OCI-LY7 (cell line): ENCODE results near the gene PRLR. TPM values are rescaled to one million over a fixed set of nuclear protein-coding genes. Genes with fewer than 3 reads are reported as not detected.
"Not testable (repeated sequence)": the region's sequence is repeated elsewhere in the genome, so short reads cannot be mapped to it uniquely, and the experiment has no call there.

Source experiments
- BruUV-seq: library from RNA; stranded (reverse); fragments of 400-500 nt; replicated peaks from 2 replicates; lab custom pipeline; 2021; lab: Mats Ljungman, UMichigan
- CTCF ChIA-PET: fragments of 300-600 bp; sonication (Branson Sonifier 250); formaldehyde crosslinking; loops from one replicate; lab custom pipeline; 2022; ENCODE audit warnings: antibody characterized with exemption; ENCODE audit not compliant: unreplicated experiment; lab: Charles Lee
- POLR2A ChIA-PET: fragments of 300-600 bp; sonication (Branson Sonifier 250); formaldehyde crosslinking; loops from one replicate; lab custom pipeline; 2022; ENCODE audit warnings: antibody characterized with exemption; lab: Charles Lee
- DNase-seq: peaks from one replicate; pipeline ENCODE4 v3.0.0-alpha.2; 2015; ENCODE audit warnings: low spot score
- H2AFZ ChIP-seq: fragments of 200-600 bp; sonication (generic), shearing (Covaris generic); 2 replicates; pipeline ENCODE4 v1.6.1; 2014; ENCODE audit warnings: mild to moderate bottlenecking, antibody characterized with exemption, low read length, moderate library complexity
- H3K27ac ChIP-seq: fragments of 200-600 bp; sonication (generic); 2 replicates; pipeline ENCODE4 v1.5.1; 2014; ENCODE audit warnings: mixed run types, low read depth, mild to moderate bottlenecking, moderate library complexity, low read length, inconsistent platforms; ENCODE audit not compliant: poor library complexity, severe bottlenecking
- H3K36me3 ChIP-seq: fragments of 200-600 bp; sonication (generic); 2 replicates; pipeline ENCODE4 v1.6.1; 2014; ENCODE audit warnings: mild to moderate bottlenecking, antibody characterized with exemption, low read length, moderate library complexity, mixed read lengths; ENCODE audit not compliant: insufficient read depth
- H3K4me1 ChIP-seq: fragments of 200-600 bp; sonication (generic); 2 replicates; pipeline ENCODE4 v1.5.1; 2014; ENCODE audit warnings: mild to moderate bottlenecking, low read length; ENCODE audit not compliant: insufficient read depth, poor library complexity, severe bottlenecking
- H3K4me2 ChIP-seq: fragments of 200-600 bp; sonication (generic); 2 replicates; pipeline ENCODE4 v1.6.1; 2014; ENCODE audit warnings: mild to moderate bottlenecking, low read length
- H3K4me3 ChIP-seq: fragments of 200-600 bp; sonication (generic); 2 replicates; pipeline ENCODE4 v1.5.1; 2014; ENCODE audit warnings: mild to moderate bottlenecking, low read depth, low read length; ENCODE audit not compliant: poor library complexity, severe bottlenecking
- H3K79me2 ChIP-seq: fragments of 200-600 bp; sonication (generic); 2 replicates; pipeline ENCODE4 v1.6.1; 2016; ENCODE audit warnings: low read depth, mild to moderate bottlenecking, low read length, moderate library complexity, mixed read lengths; ENCODE audit not compliant: insufficient read depth
- H3K9me2 ChIP-seq: fragments of 200-600 bp; sonication (generic); 2 replicates; pipeline ENCODE4 v1.6.1; 2016; ENCODE audit warnings: mild to moderate bottlenecking, low read length, mixed read lengths; ENCODE audit not compliant: insufficient read depth
- H3K9me3 ChIP-seq: fragments of 200-600 bp; sonication (generic); 2 replicates; pipeline ENCODE4 v1.6.1; 2014; ENCODE audit warnings: mild to moderate bottlenecking, mixed run types, low read length, mixed read lengths
- H4K20me1 ChIP-seq: fragments of 200-600 bp; sonication (generic); 2 replicates; pipeline ENCODE4 v1.6.1; 2014; ENCODE audit warnings: mild to moderate bottlenecking, antibody characterized with exemption, low read length, moderate library complexity, mixed read lengths; ENCODE audit not compliant: insufficient read depth
- EZH2phosphoT487 ChIP-seq: fragments of 200-600 bp; sonication (generic); IDR thresholded peaks from 2 replicates; pipeline ENCODE4 v1.6.1; 2018; ENCODE audit warnings: low read depth, borderline replicate concordance, mild to moderate bottlenecking, mixed run types, antibody characterized with exemption, low read length, moderate library complexity, mixed read lengths
- intact Hi-C: fragments of 100-400 bp; cut with micrococcal nuclease; formaldehyde crosslinking; loops from one replicate; pipeline ENCODE4 v1.10.0; 2022; ENCODE audit not compliant: unreplicated experiment
- total RNA-seq, 2 experiments: library from RNA; depleted of rRNA in 1 of 2; stranded (reverse); fragments of >200 nt in 1 of 2; shearing (Covaris generic) in 1 of 2; gene quantifications; 2 replicates each; pipeline ENCODE4 v1.2.3, GENCODE V29; 2014 to 2022
- TF ChIP-seq, protein P1 (sequence below): fragments of 200-600 bp; sonication (generic); conservative IDR thresholded peaks from 2 replicates; pipeline ENCODE4 v1.5.1; 2014; ENCODE audit warnings: mild to moderate bottlenecking, antibody characterized with exemption, low read length, moderate library complexity, mixed read lengths

PRLR gene
- total RNA-seq, 2 experiments from 2014 or later: not detected

DNA sequence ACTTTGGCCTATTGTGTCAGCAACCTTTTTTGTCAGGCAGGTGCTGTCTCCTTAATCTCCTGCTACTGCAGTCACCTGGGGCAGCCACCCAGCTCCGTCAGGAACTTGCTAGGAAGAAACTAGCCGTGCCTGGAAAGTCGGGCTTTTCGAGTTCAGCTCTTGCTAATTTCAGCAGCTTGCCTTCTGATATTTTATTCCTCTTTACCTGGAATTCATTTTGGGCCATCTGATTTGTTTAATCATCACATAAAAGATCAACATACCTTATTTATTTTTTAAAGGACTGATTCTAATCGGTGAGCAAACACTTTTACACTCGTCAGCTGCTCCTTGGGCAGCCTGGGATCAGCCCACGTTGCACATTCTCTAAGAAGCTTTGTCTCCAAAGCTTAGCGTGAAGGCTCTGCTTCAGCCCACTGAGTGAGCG is 42.2 kb downstream of the PRLR start:
- BruUV-seq: no TSS peak
- no peaks in the 10 kb centered on the region for H4K20me1 ChIP-seq
- no peak overlapping the region for H3K27ac ChIP-seq
- TF ChIP-seq EZH2phosphoT487: no peak
- TF ChIP-seq, protein P1, sequence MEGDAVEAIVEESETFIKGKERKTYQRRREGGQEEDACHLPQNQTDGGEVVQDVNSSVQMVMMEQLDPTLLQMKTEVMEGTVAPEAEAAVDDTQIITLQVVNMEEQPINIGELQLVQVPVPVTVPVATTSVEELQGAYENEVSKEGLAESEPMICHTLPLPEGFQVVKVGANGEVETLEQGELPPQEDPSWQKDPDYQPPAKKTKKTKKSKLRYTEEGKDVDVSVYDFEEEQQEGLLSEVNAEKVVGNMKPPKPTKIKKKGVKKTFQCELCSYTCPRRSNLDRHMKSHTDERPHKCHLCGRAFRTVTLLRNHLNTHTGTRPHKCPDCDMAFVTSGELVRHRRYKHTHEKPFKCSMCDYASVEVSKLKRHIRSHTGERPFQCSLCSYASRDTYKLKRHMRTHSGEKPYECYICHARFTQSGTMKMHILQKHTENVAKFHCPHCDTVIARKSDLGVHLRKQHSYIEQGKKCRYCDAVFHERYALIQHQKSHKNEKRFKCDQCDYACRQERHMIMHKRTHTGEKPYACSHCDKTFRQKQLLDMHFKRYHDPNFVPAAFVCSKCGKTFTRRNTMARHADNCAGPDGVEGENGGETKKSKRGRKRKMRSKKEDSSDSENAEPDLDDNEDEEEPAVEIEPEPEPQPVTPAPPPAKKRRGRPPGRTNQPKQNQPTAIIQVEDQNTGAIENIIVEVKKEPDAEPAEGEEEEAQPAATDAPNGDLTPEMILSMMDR: no peak
- intact Hi-C loops: no loop called here
- H3K36me3 ChIP-seq: no peaks in the 10 kb centered on the region
- H3K4me1 ChIP-seq: no peaks in the 10 kb centered on the region
- no peak overlapping the region for H3K4me3 ChIP-seq
- DNase-seq: no peak
- H3K79me2 ChIP-seq: no peaks in the 10 kb centered on the region
- H3K4me2 ChIP-seq: no peak overlapping the region
- no peaks in the 10 kb centered on the region for H3K9me3 ChIP-seq
- CTCF ChIA-PET: no interaction called here
- POLR2A ChIA-PET: interaction anchor here (1.2 kb wide), 1 partner anchor 36 kb away, joined by 3 read pairs; no protein-coding TSS in a partner anchor
- no peaks in the 10 kb centered on the region for H3K9me2 ChIP-seq
- no peak overlapping the region for H2AFZ ChIP-seq

DNA sequence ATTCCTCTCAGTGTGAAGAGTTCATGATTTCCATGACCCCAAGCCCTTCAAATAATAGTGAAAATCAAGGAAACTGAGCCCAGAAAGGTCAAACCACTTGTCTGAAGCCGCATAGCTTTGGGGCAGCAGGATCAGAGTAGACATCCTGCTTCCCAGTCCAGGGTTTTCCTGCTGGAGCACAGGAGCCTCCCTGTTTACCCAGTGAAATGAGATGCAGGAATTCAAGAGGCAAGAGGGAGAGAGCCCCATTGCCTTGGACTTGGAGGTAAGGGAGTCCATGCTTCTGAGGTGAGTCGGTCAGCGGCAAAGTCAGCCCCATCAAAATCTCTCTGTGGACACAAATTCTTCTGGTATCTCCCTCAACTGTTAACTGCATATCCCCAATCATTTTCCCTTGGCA is 42.7 kb downstream of the PRLR start:
- BruUV-seq, H3K79me2 ChIP-seq, H3K4me2 ChIP-seq, CTCF ChIA-PET, H3K4me3 ChIP-seq, H3K9me2 ChIP-seq, intact Hi-C loops, H4K20me1 ChIP-seq, H3K36me3 ChIP-seq, H3K27ac ChIP-seq, DNase-seq, H2AFZ ChIP-seq, H3K4me1 ChIP-seq, H3K9me3 ChIP-seq: not testable (repeated sequence)
- POLR2A ChIA-PET: interaction anchor here (0.6 to 1.2 kb wide), 2 partner anchors 35 to 46 kb away, joined by 3 to 6 read pairs; no protein-coding TSS in a partner anchor

DNA sequence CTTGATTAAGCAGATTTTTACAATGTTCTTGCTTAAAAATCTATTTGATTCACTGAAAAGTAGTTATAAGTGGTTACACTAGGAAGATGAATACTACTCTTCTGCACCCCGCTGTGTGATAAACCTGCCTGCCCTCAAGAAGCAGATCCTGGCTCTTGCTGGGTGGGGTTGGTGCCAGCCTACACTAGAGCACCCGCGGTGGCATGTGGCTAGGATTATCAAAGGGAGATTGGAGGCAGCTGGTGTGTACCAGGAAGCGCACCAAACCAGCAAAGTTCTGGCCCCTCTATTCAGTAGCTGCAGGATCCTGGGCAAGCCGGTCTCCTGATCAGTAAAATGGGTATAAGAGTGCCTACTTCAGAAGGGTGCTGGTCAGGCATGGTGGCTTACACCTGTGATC is 43.5 kb downstream of the PRLR start:
- BruUV-seq: no TSS peak
- H3K79me2 ChIP-seq: no peaks in the 10 kb centered on the region
- H3K9me3 ChIP-seq: no peaks in the 10 kb centered on the region
- H3K4me3 ChIP-seq: no peak overlapping the region
- no peaks in the 10 kb centered on the region for H3K9me2 ChIP-seq
- TF ChIP-seq, protein P1: no peak
- TF ChIP-seq EZH2phosphoT487: no peak
- H3K4me1 ChIP-seq: no peaks in the 10 kb centered on the region
- H3K36me3 ChIP-seq: no peaks in the 10 kb centered on the region
- no peaks in the 10 kb centered on the region for H4K20me1 ChIP-seq
- intact Hi-C loops: no loop called here
- H3K4me2 ChIP-seq: no peak overlapping the region
- H3K27ac ChIP-seq: no peak overlapping the region
- ChIA-PET POLR2A (interaction anchor here (0.6 to 0.7 kb wide), 2 partner anchors 12 to 43 kb away, joined by 4 to 5 read pairs; no protein-coding TSS in a partner anchor), CTCF (no interaction called here)
- DNase-seq: no peak
- H2AFZ ChIP-seq: no peak overlapping the region
